ENCODE data around the gene OLFM2.
"Not testable (repeated sequence)": the region's sequence is repeated elsewhere in the genome, so short reads cannot be mapped to it uniquely, and the experiment has no call there.

DNA sequence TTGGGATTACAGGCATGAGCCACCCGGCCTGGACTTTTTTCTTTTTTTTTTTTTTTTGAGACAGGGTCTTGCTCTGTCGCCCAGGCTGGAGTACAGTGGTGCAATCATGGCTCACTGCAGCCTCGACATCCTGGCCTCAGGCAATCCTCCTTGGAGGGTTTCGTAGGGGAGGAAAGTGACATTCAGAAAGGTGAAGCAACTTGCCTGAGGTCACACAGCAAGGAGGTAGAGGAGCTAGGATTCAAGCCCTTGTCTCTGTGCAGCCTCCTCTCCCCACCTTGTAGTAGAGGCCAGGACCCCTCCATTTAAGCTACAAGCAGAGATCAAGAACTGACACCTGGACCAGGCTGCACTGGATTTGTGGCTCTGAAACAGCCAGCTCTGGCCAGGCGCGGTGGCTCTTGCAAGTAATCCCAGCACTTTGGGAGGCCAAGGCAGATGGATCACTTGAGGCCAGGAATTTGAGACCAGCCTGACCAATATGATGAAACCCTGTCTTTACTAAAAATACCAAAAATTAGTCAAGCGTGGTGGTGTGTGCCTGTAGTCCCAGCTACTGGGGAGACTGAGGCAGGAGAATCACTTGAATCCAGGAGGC lies 10.3 kb upstream of the OLFM2 start:
- TF ChIP-seq, protein P1, sequence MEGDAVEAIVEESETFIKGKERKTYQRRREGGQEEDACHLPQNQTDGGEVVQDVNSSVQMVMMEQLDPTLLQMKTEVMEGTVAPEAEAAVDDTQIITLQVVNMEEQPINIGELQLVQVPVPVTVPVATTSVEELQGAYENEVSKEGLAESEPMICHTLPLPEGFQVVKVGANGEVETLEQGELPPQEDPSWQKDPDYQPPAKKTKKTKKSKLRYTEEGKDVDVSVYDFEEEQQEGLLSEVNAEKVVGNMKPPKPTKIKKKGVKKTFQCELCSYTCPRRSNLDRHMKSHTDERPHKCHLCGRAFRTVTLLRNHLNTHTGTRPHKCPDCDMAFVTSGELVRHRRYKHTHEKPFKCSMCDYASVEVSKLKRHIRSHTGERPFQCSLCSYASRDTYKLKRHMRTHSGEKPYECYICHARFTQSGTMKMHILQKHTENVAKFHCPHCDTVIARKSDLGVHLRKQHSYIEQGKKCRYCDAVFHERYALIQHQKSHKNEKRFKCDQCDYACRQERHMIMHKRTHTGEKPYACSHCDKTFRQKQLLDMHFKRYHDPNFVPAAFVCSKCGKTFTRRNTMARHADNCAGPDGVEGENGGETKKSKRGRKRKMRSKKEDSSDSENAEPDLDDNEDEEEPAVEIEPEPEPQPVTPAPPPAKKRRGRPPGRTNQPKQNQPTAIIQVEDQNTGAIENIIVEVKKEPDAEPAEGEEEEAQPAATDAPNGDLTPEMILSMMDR (IDR thresholded peaks at IDR 0.05; ENCODE audit: insufficient read depth, low read length) = not testable (repeated sequence)
- not testable (repeated sequence) for TF ChIP-seq POLR2AphosphoS5, GABPA (IDR thresholded peaks at IDR 0.05; ENCODE audit: low read depth)
- TF ChIP-seq, protein P2, sequence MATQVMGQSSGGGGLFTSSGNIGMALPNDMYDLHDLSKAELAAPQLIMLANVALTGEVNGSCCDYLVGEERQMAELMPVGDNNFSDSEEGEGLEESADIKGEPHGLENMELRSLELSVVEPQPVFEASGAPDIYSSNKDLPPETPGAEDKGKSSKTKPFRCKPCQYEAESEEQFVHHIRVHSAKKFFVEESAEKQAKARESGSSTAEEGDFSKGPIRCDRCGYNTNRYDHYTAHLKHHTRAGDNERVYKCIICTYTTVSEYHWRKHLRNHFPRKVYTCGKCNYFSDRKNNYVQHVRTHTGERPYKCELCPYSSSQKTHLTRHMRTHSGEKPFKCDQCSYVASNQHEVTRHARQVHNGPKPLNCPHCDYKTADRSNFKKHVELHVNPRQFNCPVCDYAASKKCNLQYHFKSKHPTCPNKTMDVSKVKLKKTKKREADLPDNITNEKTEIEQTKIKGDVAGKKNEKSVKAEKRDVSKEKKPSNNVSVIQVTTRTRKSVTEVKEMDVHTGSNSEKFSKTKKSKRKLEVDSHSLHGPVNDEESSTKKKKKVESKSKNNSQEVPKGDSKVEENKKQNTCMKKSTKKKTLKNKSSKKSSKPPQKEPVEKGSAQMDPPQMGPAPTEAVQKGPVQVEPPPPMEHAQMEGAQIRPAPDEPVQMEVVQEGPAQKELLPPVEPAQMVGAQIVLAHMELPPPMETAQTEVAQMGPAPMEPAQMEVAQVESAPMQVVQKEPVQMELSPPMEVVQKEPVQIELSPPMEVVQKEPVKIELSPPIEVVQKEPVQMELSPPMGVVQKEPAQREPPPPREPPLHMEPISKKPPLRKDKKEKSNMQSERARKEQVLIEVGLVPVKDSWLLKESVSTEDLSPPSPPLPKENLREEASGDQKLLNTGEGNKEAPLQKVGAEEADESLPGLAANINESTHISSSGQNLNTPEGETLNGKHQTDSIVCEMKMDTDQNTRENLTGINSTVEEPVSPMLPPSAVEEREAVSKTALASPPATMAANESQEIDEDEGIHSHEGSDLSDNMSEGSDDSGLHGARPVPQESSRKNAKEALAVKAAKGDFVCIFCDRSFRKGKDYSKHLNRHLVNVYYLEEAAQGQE (IDR thresholded peaks at IDR 0.05; ENCODE audit: insufficient replicate concordance, low read depth) = not testable (repeated sequence)
